Keratinocyte (primary cell): Measurements from ENCODE around the gene NR1H2. TPM values are rescaled to one million over a fixed set of nuclear protein-coding genes. Genes with fewer than 3 reads are reported as not detected.

Experiments used
- DNase-seq: peaks from one replicate; pipeline ENCODE4 v3.0.0-alpha.2; 2011; ENCODE audit warnings: low read depth, missing footprints, low spot score
- FAIRE-seq: peaks from 2 replicates; lab custom pipeline; 2011; peaks lifted over from hg19 to GRCh38; lab: Jason Lieb, UNC
- H2AFZ ChIP-seq: 2 replicates; pipeline ENCODE4 v1.6.0; 2012; ENCODE audit warnings: low read length, control low read depth, inconsistent platforms; ENCODE audit not compliant: control insufficient read depth
- H3K27ac ChIP-seq: 2 replicates; pipeline ENCODE4 v1.5.1; 2011; ENCODE audit warnings: low read length; ENCODE audit not compliant: control insufficient read depth, insufficient read depth
- H3K27me3 ChIP-seq: 3 replicates; pipeline ENCODE4 v1.6.0; 2011; ENCODE audit warnings: low read length; ENCODE audit not compliant: control insufficient read depth, insufficient read depth; ENCODE audit errors: extremely low read depth
- H3K36me3 ChIP-seq, 2 experiments: 2 replicates in 1 of 2; 3 replicates in 1 of 2; pipeline ENCODE4 v1.5.1; 2011; ENCODE audit warnings: low read length in 2 of 2, mild to moderate bottlenecking in 1 of 2; ENCODE audit not compliant: control insufficient read depth in 2 of 2, insufficient read depth in 2 of 2; ENCODE audit errors: extremely low read depth in 1 of 2
- H3K4me1 ChIP-seq: 3 replicates; pipeline ENCODE4 v1.5.1; 2011; ENCODE audit warnings: low read length; ENCODE audit not compliant: control insufficient read depth, insufficient read depth; ENCODE audit errors: extremely low read depth
- H3K4me2 ChIP-seq: 3 replicates; pipeline ENCODE4 v1.6.0; 2011; ENCODE audit warnings: low read depth, low read length; ENCODE audit not compliant: control insufficient read depth, insufficient read depth; ENCODE audit errors: extremely low read depth
- H3K4me3 ChIP-seq, 3 experiments: fragments of 200-600 bp in 1 of 3; sonication (generic) in 1 of 3; 2 replicates in 2 of 3; 3 replicates in 1 of 3; pipeline ENCODE4 v1.5.1; 2011 to 2016; ENCODE audit warnings: low read length in 3 of 3, mild to moderate bottlenecking in 3 of 3, control low read depth in 2 of 3, inconsistent platforms in 1 of 3, low read depth in 1 of 3, mixed read lengths in 1 of 3, mixed run types in 1 of 3, moderate library complexity in 1 of 3; ENCODE audit not compliant: control insufficient read depth in 2 of 3, insufficient read depth in 2 of 3; ENCODE audit errors: extremely low read depth in 1 of 3
- H3K79me2 ChIP-seq: 2 replicates; pipeline ENCODE4 v1.6.0; 2012; ENCODE audit warnings: low read length; ENCODE audit not compliant: control insufficient read depth, insufficient read depth
- H3K9ac ChIP-seq: 3 replicates; pipeline ENCODE4 v1.6.0; 2011; ENCODE audit warnings: low read length; ENCODE audit not compliant: control insufficient read depth, insufficient read depth; ENCODE audit errors: extremely low read depth
- H3K9me1 ChIP-seq: 3 replicates; pipeline ENCODE4 v1.6.0; 2011; ENCODE audit warnings: low read length; ENCODE audit not compliant: control insufficient read depth, insufficient read depth; ENCODE audit errors: extremely low read depth
- H3K9me3 ChIP-seq: 2 replicates; pipeline ENCODE4 v1.5.1; 2012; ENCODE audit warnings: low read depth, low read length; ENCODE audit not compliant: control insufficient read depth
- H4K20me1 ChIP-seq: 3 replicates; pipeline ENCODE4 v1.6.0; 2011; ENCODE audit warnings: low read length; ENCODE audit not compliant: control insufficient read depth, insufficient read depth; ENCODE audit errors: extremely low read depth
- EZH2 ChIP-seq: IDR thresholded peaks from one replicate; pipeline ENCODE4 v1.6.1; 2012; ENCODE audit warnings: inconsistent platforms, mild to moderate bottlenecking, low read length, moderate library complexity
- dilution Hi-C: fragments of 300-500 bp; cut with MboI; formaldehyde crosslinking; loops from one replicate; pipeline ENCODE4 v1.7.0; 2020; ENCODE audit warnings: low sequenced_read_pairs; ENCODE audit not compliant: extremely low pct_ligation_motif_present
- polyA plus RNA-seq, 5 experiments: library from polyadenylated mRNA; depleted of rRNA in 3 of 5; stranded (reverse) in 3 of 5; stranded (forward) in 1 of 5; unstranded in 1 of 5; fragments of >200 nt; gene quantifications; 1 replicate in 1 of 5; 2 replicates in 3 of 5; 3 replicates in 1 of 5; pipeline versions ENCODE4 v1.2.1 to v1.2.3, GENCODE V29; 2011 to 2012; ENCODE audit warnings: missing spikeins in 2 of 5, low read depth in 1 of 5, low replicate concordance in 1 of 5
- TF ChIP-seq, protein P1 (sequence below), 3 experiments: IDR thresholded peaks in 1 of 3; conservative IDR thresholded peaks in 1 of 3; optimal IDR thresholded peaks in 1 of 3; 2 replicates in 2 of 3; 3 replicates in 1 of 3; pipeline versions ENCODE3 to v1.5.1; 2011; ENCODE audit warnings: low read length in 3 of 3, mild to moderate bottlenecking in 3 of 3, moderate library complexity in 2 of 3, control low read depth in 1 of 3, inconsistent platforms in 1 of 3; ENCODE audit not compliant: insufficient read depth in 2 of 3; ENCODE audit errors: extremely low read depth in 1 of 3

The NR1H2 gene
- polyA plus RNA-seq, 1 donor (not counting 4 experiments of a cell fraction or from before 2014, with no cell fraction given): 19.5 TPM

DNA sequence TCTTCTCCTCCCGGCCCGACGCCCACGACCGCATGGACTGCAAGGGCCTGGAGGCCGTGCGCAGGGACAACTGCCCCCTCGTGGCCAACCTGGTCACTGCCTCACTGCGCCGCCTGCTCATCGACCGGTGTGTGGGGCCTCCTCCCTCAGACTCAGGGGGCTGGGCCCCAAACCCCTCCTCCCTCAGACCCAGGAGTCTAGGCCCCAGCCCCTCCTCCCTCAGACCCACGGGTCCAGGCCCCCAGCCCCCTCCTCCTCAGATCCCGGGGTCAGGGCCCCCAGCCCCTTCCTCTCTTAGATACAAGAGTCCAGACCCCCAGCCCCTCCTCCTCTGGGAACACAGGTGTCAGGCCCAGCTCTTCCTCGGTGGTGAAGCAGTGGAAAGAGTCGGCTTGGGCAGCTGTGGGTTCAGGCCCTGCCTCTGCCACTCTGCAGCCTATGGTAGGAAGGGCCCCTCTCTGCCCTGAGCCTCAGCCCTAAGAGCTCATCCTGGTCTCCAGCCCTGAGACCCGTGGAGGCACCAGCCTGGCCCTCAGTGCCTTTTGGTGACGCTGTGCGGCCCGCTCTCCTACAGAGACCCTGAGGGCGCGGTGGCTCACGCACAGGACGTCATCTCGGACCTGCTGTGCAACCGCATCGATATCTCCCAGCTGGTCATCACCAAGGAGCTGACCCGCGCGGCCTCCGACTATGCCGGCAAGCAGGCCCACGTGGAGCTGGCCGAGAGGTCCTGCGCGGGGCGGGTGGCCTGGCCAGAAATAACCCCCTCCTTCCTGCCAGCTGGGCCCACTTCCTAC is 38.8 kb downstream of the NR1H2 start:
- no peak for TF ChIP-seq EZH2
- TF ChIP-seq, protein P1, sequence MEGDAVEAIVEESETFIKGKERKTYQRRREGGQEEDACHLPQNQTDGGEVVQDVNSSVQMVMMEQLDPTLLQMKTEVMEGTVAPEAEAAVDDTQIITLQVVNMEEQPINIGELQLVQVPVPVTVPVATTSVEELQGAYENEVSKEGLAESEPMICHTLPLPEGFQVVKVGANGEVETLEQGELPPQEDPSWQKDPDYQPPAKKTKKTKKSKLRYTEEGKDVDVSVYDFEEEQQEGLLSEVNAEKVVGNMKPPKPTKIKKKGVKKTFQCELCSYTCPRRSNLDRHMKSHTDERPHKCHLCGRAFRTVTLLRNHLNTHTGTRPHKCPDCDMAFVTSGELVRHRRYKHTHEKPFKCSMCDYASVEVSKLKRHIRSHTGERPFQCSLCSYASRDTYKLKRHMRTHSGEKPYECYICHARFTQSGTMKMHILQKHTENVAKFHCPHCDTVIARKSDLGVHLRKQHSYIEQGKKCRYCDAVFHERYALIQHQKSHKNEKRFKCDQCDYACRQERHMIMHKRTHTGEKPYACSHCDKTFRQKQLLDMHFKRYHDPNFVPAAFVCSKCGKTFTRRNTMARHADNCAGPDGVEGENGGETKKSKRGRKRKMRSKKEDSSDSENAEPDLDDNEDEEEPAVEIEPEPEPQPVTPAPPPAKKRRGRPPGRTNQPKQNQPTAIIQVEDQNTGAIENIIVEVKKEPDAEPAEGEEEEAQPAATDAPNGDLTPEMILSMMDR (optimal IDR thresholded peaks at IDR 0.05 in 1 of 3, IDR thresholded peaks at IDR 0.05 in 1 of 3, conservative IDR thresholded peaks at IDR 0.05 in 1 of 3; ENCODE audit: extremely low read depth in 1 of 3, insufficient read depth in 2 of 3, low read length in 3 of 3): peak; percentile 58 to 91 (median 84)
- Histone ChIP-seq H3K4me1 (no peaks in the 10 kb centered on the region), H3K4me2 (no peak overlapping the region), H3K4me3 (no peak overlapping the region), H3K9me3 (no peaks in the 10 kb centered on the region), H3K79me2 (no peaks in the 10 kb centered on the region), H3K9me1 (no peaks in the 10 kb centered on the region), H3K27ac (no peak overlapping the region), H3K9ac (no peak overlapping the region), H3K36me3 (peaks cover 2 to 6% of the 10 kb centered on the region in 2 experiments), H2AFZ (no peak overlapping the region), H3K27me3 (peaks cover 18% of the 10 kb centered on the region), H4K20me1 (no peaks in the 10 kb centered on the region)
- no peak for FAIRE-seq
- dilution Hi-C loops: no loop called here
- no peak for DNase-seq

DNA sequence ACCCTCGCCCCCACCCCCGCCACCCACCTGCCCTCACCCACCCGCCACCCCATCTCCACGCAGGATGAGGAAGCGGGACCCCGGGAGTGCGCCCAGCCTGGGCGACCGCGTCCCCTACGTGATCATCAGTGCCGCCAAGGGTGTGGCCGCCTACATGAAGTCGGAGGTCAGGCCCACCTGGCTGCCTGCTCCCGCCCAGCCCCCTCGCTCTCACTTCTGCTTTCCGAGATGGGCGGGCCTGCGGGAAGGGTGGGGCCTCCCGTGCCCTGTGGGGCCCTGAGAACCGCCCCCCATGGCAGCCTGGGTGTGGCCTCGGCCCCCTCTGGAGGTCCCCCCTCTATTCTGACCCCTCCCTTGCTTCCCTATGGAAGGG is 39.4 kb downstream of the NR1H2 start:
- Histone ChIP-seq H3K79me2 (no peaks in the 10 kb centered on the region), H2AFZ (no peak overlapping the region), H4K20me1 (no peaks in the 10 kb centered on the region), H3K9me3 (no peaks in the 10 kb centered on the region), H3K4me3 (no peak overlapping the region), H3K27ac (no peak overlapping the region), H3K4me1 (no peaks in the 10 kb centered on the region), H3K9me1 (no peaks in the 10 kb centered on the region), H3K9ac (no peak overlapping the region), H3K27me3 (peaks cover 18% of the 10 kb centered on the region), H3K36me3 (peaks cover 1 to 6% of the 10 kb centered on the region in 2 experiments), H3K4me2 (no peak overlapping the region)
- FAIRE-seq (no peak), DNase-seq (no peak)
- dilution Hi-C loops: no loop called here
- TF ChIP-seq EZH2: no peak
- TF ChIP-seq, protein P1 (optimal IDR thresholded peaks at IDR 0.05 in 1 of 3, IDR thresholded peaks at IDR 0.05 in 1 of 3, conservative IDR thresholded peaks at IDR 0.05 in 1 of 3; ENCODE audit: extremely low read depth in 1 of 3, insufficient read depth in 2 of 3, low read length in 3 of 3): no peak
